WTC11 (cell line): ENCODE measurements around the gene SPIRE1. TPM values are rescaled to one million over a fixed set of nuclear protein-coding genes. Genes with fewer than 3 reads are reported as not detected.

Experiments
- ATAC-seq: fragments of 200-7000 bp; cut with Tn5 transposase; 2 replicates; pipeline ENCODE4 v1.10.0; 2021; ENCODE audit warnings: mild to moderate bottlenecking, moderate library complexity
- CTCF ChIA-PET: fragments of 300-600 bp; sonication (Branson Sonifier 250); formaldehyde crosslinking; loops from one replicate; lab custom pipeline; 2021; ENCODE audit warnings: antibody characterized with exemption; lab: Charles Lee
- POLR2A ChIA-PET: fragments of 350-600 bp; sonication (Branson Sonifier 250); formaldehyde crosslinking; loops from one replicate; lab custom pipeline; 2021; ENCODE audit warnings: antibody characterized with exemption; lab: Charles Lee
- DNase-seq: peaks from one replicate; pipeline ENCODE4 v3.0.0; 2021; ENCODE audit warnings: low spot score
- H3K27ac Mint-ChIP-seq: 2 replicates; pipeline ENCODE4 v1.8.0; 2021; ENCODE audit warnings: mixed read lengths
- H3K27me3 Mint-ChIP-seq: 2 replicates; pipeline ENCODE4 v1.8.0; 2021; ENCODE audit warnings: low read depth, mild to moderate bottlenecking, moderate library complexity, mixed read lengths
- H3K36me3 Mint-ChIP-seq: 2 replicates; pipeline ENCODE4 v1.8.0; 2021; ENCODE audit warnings: mixed read lengths
- H3K4me1 Mint-ChIP-seq: 2 replicates; pipeline ENCODE4 v1.8.0; 2022; ENCODE audit warnings: mixed read lengths
- H3K4me3 Mint-ChIP-seq: 2 replicates; pipeline ENCODE4 v1.8.0; 2021; ENCODE audit warnings: mild to moderate bottlenecking, moderate library complexity, mixed read lengths
- H3K9me3 Mint-ChIP-seq: 2 replicates; pipeline ENCODE4 v1.8.0; 2021; ENCODE audit warnings: mixed read lengths
- ATF1 ChIP-seq: sonication (generic); formaldehyde crosslinking; IDR thresholded peaks from 2 replicates; pipeline ENCODE4 v1.8.1; 2023; ENCODE audit warnings: mild to moderate bottlenecking, moderate library complexity, missing genetic modification reagents
- CREM ChIP-seq: sonication (generic); formaldehyde crosslinking; IDR thresholded peaks from 2 replicates; pipeline ENCODE4 v1.8.1; 2022; ENCODE audit warnings: mild to moderate bottlenecking, missing genetic modification reagents, moderate library complexity
- ELF4 ChIP-seq: sonication (generic); formaldehyde crosslinking; IDR thresholded peaks from 2 replicates; pipeline ENCODE4 v1.8.1; 2022; ENCODE audit warnings: low read depth, mild to moderate bottlenecking, moderate library complexity, missing genetic modification reagents
- ESRRA ChIP-seq: sonication (generic); formaldehyde crosslinking; IDR thresholded peaks from 2 replicates; pipeline ENCODE4 v1.8.1; 2022; ENCODE audit warnings: mild to moderate bottlenecking, missing genetic modification reagents, borderline replicate concordance
- JAZF1 ChIP-seq: fragments of 250-450 bp; sonication (Bioruptor Pico); IDR thresholded peaks from 2 replicates; pipeline ENCODE4 v1.9.0; 2021; ENCODE audit warnings: moderate library complexity, mild to moderate bottlenecking, inconsistent platforms
- JUN ChIP-seq: sonication (generic); formaldehyde crosslinking; IDR thresholded peaks from 2 replicates; pipeline ENCODE4 v1.8.0; 2023; ENCODE audit warnings: mild to moderate bottlenecking, missing genetic modification reagents
- KAT7 ChIP-seq: sonication (generic); formaldehyde crosslinking; IDR thresholded peaks from 2 replicates; pipeline ENCODE4 v1.8.1; 2023; ENCODE audit warnings: missing genetic modification reagents, mild to moderate bottlenecking, borderline replicate concordance
- MXD4 ChIP-seq: fragments of 250-450 bp; sonication (Bioruptor Pico); IDR thresholded peaks from 2 replicates; pipeline ENCODE4 v1.8.0; 2021; ENCODE audit warnings: mild to moderate bottlenecking, moderate library complexity, borderline replicate concordance
- MYBL2 ChIP-seq: sonication (generic); formaldehyde crosslinking; IDR thresholded peaks from 2 replicates; pipeline ENCODE4 v1.8.1; 2023; ENCODE audit warnings: mild to moderate bottlenecking, moderate library complexity, missing genetic modification reagents
- OVOL2 ChIP-seq: fragments of 250-450 bp; sonication (Bioruptor Pico); IDR thresholded peaks from 2 replicates; pipeline ENCODE4 v1.9.0; 2021; ENCODE audit warnings: mild to moderate bottlenecking, borderline replicate concordance
- SP1 ChIP-seq: sonication (generic); formaldehyde crosslinking; conservative IDR thresholded peaks from 2 replicates; pipeline ENCODE4 v1.8.1; 2022; ENCODE audit warnings: missing genetic modification reagents
- USF2 ChIP-seq: sonication (generic); formaldehyde crosslinking; IDR thresholded peaks from 2 replicates; pipeline ENCODE4 v1.8.1; 2023; ENCODE audit warnings: mild to moderate bottlenecking, missing genetic modification reagents, moderate library complexity
- ZNF425 ChIP-seq: fragments of 250-450 bp; sonication (Bioruptor Pico); conservative IDR thresholded peaks from 2 replicates; pipeline ENCODE4 v1.9.0; 2021; ENCODE audit warnings: mild to moderate bottlenecking
- ZNF512 ChIP-seq: sonication (generic); formaldehyde crosslinking; IDR thresholded peaks from 2 replicates; pipeline ENCODE4 v1.8.1; 2022; ENCODE audit warnings: missing genetic modification reagents, borderline replicate concordance
- total RNA-seq: library from RNA; stranded (reverse); gene quantifications from 3 replicates; pipeline ENCODE4 v1.2.3, GENCODE V29; 2021
- TF ChIP-seq, protein P1 (sequence below): sonication (generic); formaldehyde crosslinking; IDR thresholded peaks from 2 replicates; pipeline ENCODE4 v1.8.1; 2023; ENCODE audit warnings: mild to moderate bottlenecking, missing genetic modification reagents
- TF ChIP-seq, protein P2 (sequence below): sonication (generic); formaldehyde crosslinking; IDR thresholded peaks from 2 replicates; pipeline ENCODE4 v1.8.0; 2022; ENCODE audit warnings: mild to moderate bottlenecking, missing genetic modification reagents
- TF ChIP-seq, protein P3 (sequence below): sonication (generic); formaldehyde crosslinking; IDR thresholded peaks from 2 replicates; pipeline ENCODE4 v1.8.0; 2023; ENCODE audit warnings: missing genetic modification reagents, mild to moderate bottlenecking, borderline replicate concordance

SPIRE1 gene
- total RNA-seq, 1 experiment from 2014 or later = 19.3 TPM

GRCh38 chr18:12571630-12572029 is 86.3 kb downstream of the SPIRE1 start:
- H3K9me3 Mint-ChIP-seq = peaks cover 6% of the 10 kb centered on the region; the same call in 1 of the 2 replicates
- ChIA-PET CTCF (no interaction called here), POLR2A (no interaction called here)
- no peak for DNase-seq
- no peak for ATAC-seq
- H3K4me1 Mint-ChIP-seq = no peaks in the 10 kb centered on the region
- H3K36me3 Mint-ChIP-seq = no peaks in the 10 kb centered on the region
- no peak overlapping the region for H3K27ac Mint-ChIP-seq
- no peak overlapping the region for H3K4me3 Mint-ChIP-seq
- H3K27me3 Mint-ChIP-seq = no peaks in the 10 kb centered on the region
- no peak for TF ChIP-seq ESRRA (CRISPR knock-in tag)
- TF ChIP-seq JUN (CRISPR knock-in tag) = no peak
- no peak for TF ChIP-seq MYBL2 (CRISPR knock-in tag)
- no peak for TF ChIP-seq SP1 (CRISPR knock-in tag)
- no peak for TF ChIP-seq OVOL2 (CRISPR knock-in tag)
- TF ChIP-seq, protein P1, sequence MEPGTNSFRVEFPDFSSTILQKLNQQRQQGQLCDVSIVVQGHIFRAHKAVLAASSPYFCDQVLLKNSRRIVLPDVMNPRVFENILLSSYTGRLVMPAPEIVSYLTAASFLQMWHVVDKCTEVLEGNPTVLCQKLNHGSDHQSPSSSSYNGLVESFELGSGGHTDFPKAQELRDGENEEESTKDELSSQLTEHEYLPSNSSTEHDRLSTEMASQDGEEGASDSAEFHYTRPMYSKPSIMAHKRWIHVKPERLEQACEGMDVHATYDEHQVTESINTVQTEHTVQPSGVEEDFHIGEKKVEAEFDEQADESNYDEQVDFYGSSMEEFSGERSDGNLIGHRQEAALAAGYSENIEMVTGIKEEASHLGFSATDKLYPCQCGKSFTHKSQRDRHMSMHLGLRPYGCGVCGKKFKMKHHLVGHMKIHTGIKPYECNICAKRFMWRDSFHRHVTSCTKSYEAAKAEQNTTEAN (CRISPR knock-in tag) = no peak
- TF ChIP-seq KAT7 = no peak
- TF ChIP-seq ELF4 (CRISPR knock-in tag) = no peak
- TF ChIP-seq USF2 = no peak
- TF ChIP-seq MXD4 (CRISPR knock-in tag) = no peak
- TF ChIP-seq ZNF512 = no peak
- TF ChIP-seq CREM = no peak
- TF ChIP-seq, protein P2, sequence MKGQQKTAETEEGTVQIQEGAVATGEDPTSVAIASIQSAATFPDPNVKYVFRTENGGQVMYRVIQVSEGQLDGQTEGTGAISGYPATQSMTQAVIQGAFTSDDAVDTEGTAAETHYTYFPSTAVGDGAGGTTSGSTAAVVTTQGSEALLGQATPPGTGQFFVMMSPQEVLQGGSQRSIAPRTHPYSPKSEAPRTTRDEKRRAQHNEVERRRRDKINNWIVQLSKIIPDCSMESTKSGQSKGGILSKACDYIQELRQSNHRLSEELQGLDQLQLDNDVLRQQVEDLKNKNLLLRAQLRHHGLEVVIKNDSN (CRISPR knock-in tag) = no peak
- TF ChIP-seq, protein P3, sequence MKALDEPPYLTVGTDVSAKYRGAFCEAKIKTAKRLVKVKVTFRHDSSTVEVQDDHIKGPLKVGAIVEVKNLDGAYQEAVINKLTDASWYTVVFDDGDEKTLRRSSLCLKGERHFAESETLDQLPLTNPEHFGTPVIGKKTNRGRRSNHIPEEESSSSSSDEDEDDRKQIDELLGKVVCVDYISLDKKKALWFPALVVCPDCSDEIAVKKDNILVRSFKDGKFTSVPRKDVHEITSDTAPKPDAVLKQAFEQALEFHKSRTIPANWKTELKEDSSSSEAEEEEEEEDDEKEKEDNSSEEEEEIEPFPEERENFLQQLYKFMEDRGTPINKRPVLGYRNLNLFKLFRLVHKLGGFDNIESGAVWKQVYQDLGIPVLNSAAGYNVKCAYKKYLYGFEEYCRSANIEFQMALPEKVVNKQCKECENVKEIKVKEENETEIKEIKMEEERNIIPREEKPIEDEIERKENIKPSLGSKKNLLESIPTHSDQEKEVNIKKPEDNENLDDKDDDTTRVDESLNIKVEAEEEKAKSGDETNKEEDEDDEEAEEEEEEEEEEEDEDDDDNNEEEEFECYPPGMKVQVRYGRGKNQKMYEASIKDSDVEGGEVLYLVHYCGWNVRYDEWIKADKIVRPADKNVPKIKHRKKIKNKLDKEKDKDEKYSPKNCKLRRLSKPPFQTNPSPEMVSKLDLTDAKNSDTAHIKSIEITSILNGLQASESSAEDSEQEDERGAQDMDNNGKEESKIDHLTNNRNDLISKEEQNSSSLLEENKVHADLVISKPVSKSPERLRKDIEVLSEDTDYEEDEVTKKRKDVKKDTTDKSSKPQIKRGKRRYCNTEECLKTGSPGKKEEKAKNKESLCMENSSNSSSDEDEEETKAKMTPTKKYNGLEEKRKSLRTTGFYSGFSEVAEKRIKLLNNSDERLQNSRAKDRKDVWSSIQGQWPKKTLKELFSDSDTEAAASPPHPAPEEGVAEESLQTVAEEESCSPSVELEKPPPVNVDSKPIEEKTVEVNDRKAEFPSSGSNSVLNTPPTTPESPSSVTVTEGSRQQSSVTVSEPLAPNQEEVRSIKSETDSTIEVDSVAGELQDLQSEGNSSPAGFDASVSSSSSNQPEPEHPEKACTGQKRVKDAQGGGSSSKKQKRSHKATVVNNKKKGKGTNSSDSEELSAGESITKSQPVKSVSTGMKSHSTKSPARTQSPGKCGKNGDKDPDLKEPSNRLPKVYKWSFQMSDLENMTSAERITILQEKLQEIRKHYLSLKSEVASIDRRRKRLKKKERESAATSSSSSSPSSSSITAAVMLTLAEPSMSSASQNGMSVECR (CRISPR knock-in tag) = no peak
- no peak for TF ChIP-seq ATF1 (CRISPR knock-in tag)
- no peak for TF ChIP-seq ZNF425
- TF ChIP-seq JAZF1 (CRISPR knock-in tag) = no peak
